ENCODE measurements around the gene APPL2. TPM values are rescaled to one million over a fixed set of nuclear protein-coding genes. Genes with fewer than 3 reads are reported as not detected.

Gene APPL2, protein sequence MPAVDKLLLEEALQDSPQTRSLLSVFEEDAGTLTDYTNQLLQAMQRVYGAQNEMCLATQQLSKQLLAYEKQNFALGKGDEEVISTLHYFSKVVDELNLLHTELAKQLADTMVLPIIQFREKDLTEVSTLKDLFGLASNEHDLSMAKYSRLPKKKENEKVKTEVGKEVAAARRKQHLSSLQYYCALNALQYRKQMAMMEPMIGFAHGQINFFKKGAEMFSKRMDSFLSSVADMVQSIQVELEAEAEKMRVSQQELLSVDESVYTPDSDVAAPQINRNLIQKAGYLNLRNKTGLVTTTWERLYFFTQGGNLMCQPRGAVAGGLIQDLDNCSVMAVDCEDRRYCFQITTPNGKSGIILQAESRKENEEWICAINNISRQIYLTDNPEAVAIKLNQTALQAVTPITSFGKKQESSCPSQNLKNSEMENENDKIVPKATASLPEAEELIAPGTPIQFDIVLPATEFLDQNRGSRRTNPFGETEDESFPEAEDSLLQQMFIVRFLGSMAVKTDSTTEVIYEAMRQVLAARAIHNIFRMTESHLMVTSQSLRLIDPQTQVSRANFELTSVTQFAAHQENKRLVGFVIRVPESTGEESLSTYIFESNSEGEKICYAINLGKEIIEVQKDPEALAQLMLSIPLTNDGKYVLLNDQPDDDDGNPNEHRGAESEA
- 67.0 and 91.3 TPM in 2 replicates for total RNA-seq

DNA sequence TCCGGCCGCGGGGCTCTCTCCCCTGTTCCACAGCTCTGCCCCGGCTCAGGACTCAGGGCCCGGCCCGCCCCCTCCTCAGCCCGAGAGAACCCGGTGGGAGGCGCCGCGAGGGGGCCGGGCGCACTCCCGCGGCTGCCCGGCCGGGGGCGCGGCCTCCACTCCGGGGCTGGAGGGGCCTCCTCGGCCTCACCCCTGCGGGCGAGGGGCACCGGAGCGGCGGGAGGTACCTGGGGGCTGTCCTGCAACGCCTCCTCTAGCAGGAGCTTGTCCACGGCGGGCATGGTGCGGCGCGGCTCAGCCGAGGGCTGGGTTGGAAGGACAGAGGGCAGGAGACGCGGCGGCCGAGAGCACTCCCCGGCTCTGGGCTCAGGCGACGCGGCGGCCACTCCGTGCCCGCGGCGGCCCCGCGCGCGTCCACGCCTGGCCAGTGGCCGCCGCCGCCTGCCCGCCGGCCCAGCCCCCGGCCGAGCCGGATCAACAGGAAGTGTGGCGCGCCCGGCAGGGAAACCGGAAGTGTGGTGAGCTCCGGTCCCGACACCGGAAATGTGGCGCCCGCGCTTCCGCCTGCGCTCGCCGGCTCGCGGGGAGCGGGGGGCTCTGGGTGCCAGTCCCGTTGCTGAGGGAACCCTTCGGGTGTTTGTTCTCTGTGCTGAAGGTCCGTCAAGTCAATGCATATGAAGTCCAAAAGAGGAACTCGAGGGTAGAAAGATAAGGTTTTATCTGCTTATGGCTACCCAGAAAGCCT lies at the start of gene APPL2:
Gene APPL2, minus strand, starts transcription at position 443 of the 745 bp plus-strand sequence. Its CDS starts 162 bp downstream, at position 281.
- peak within 1 kb of the TSS; percentile 94 for H3K4me2 ChIP-seq (ENCODE audit: insufficient read depth, low read length)

DNA sequence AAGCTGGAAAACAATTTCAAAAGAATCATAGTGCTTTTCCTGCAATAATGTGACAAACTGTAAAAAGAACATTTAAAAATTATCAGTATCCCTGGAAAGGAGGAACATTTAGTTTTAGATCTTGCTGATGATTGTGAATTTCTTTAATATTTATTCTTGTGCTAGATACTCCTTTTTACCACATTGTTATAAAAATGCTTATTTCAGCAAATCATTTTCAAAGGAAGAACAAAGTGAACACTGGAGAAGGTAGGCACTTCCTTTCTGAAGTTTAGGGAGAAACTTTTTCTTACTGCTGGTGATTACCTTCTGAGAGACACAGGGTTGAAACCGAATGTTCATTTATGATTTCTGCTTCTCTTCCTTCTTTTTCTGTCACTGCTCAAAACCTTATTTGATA lies 49.4 kb upstream of the APPL2 start:
- Histone ChIP-seq H3K4me2 (ENCODE audit: insufficient read depth, low read length) (no peak overlapping the region), H3K4me1 (ENCODE audit: insufficient read depth, low read length) (peaks cover 4% of the 10 kb centered on the region), H3K27me3 (ENCODE audit: insufficient read depth, low read length) (no peaks in the 10 kb centered on the region), H3K4me3 (ENCODE audit: insufficient read depth, low read length) (no peak overlapping the region), H3K27ac (ENCODE audit: low read depth, low read length) (no peak overlapping the region), H3K9me3 (ENCODE audit: low read depth, low read length) (no peaks in the 10 kb centered on the region), H3K79me2 (ENCODE audit: insufficient read depth, low read length) (no peaks in the 10 kb centered on the region), H2AFZ (ENCODE audit: low read length) (no peak overlapping the region), H4K20me1 (ENCODE audit: insufficient read depth, low read length) (no peaks in the 10 kb centered on the region), H3K36me3 (ENCODE audit: insufficient read depth, low read length) (no peaks in the 10 kb centered on the region)
- TF ChIP-seq, protein P1, sequence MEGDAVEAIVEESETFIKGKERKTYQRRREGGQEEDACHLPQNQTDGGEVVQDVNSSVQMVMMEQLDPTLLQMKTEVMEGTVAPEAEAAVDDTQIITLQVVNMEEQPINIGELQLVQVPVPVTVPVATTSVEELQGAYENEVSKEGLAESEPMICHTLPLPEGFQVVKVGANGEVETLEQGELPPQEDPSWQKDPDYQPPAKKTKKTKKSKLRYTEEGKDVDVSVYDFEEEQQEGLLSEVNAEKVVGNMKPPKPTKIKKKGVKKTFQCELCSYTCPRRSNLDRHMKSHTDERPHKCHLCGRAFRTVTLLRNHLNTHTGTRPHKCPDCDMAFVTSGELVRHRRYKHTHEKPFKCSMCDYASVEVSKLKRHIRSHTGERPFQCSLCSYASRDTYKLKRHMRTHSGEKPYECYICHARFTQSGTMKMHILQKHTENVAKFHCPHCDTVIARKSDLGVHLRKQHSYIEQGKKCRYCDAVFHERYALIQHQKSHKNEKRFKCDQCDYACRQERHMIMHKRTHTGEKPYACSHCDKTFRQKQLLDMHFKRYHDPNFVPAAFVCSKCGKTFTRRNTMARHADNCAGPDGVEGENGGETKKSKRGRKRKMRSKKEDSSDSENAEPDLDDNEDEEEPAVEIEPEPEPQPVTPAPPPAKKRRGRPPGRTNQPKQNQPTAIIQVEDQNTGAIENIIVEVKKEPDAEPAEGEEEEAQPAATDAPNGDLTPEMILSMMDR (IDR thresholded peaks at IDR 0.05; ENCODE audit: extremely low read depth, low read depth, low read length) = no peak
- DNase-seq (ENCODE audit: insufficient read length, low spot score, missing footprints) = no peak

More for the DNA sequence above, at the start of gene APPL2:
- H3K27ac ChIP-seq (ENCODE audit: low read depth, low read length) = peak within 1 kb of the TSS; percentile 95
- peak within 1 kb of the TSS; percentile 86 for H2AFZ ChIP-seq (ENCODE audit: low read length)
- TF ChIP-seq, protein P1 (IDR thresholded peaks at IDR 0.05; ENCODE audit: extremely low read depth, low read depth, low read length) = peak; percentile 16
- DNase-seq (ENCODE audit: insufficient read length, low spot score, missing footprints) = peak; percentile 98
- no peaks in the 10 kb centered on the region for H3K27me3 ChIP-seq (ENCODE audit: insufficient read depth, low read length)
- peaks cover 45% of the 10 kb centered on the region for H3K4me1 ChIP-seq (ENCODE audit: insufficient read depth, low read length)
- no peaks in the 10 kb centered on the region for H3K9me3 ChIP-seq (ENCODE audit: low read depth, low read length)
- H3K4me3 ChIP-seq (ENCODE audit: insufficient read depth, low read length) = peak within 1 kb of the TSS; percentile 84
- H4K20me1 ChIP-seq (ENCODE audit: insufficient read depth, low read length) = no peaks in the 10 kb centered on the region
- H3K36me3 ChIP-seq (ENCODE audit: insufficient read depth, low read length) = no peaks in the 10 kb centered on the region
- H3K79me2 ChIP-seq (ENCODE audit: insufficient read depth, low read length) = peaks cover 48% of the 10 kb centered on the region

DNA sequence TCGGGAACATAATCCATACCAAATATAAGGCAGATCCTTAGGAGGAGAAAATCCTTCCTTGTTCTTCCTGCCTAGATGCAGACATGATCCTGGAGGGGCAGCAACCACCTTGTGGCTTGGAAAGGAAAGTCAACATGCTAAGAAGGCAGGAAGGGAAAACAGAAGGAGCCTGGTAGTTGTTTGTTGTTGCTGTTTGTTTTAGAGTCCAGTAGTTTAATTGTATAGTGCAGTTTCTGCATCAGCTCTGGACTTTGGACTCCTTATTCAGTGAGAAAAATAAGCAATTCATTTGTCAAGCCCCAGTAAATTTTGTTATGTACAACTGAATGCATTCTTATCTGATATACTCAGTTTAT lies 45.7 kb upstream of the APPL2 start:
- no peak overlapping the region for H3K4me3 ChIP-seq (ENCODE audit: insufficient read depth, low read length)
- no peaks in the 10 kb centered on the region for H3K36me3 ChIP-seq (ENCODE audit: insufficient read depth, low read length)
- H3K27ac ChIP-seq (ENCODE audit: low read depth, low read length) = no peak overlapping the region
- no peaks in the 10 kb centered on the region for H3K27me3 ChIP-seq (ENCODE audit: insufficient read depth, low read length)
- H2AFZ ChIP-seq (ENCODE audit: low read length) = no peak overlapping the region
- no peaks in the 10 kb centered on the region for H3K9me3 ChIP-seq (ENCODE audit: low read depth, low read length)
- H3K79me2 ChIP-seq (ENCODE audit: insufficient read depth, low read length) = no peaks in the 10 kb centered on the region
- H3K4me1 ChIP-seq (ENCODE audit: insufficient read depth, low read length) = peaks cover 3% of the 10 kb centered on the region
- TF ChIP-seq, protein P1 (IDR thresholded peaks at IDR 0.05; ENCODE audit: extremely low read depth, low read depth, low read length) = no peak
- no peaks in the 10 kb centered on the region for H4K20me1 ChIP-seq (ENCODE audit: insufficient read depth, low read length)
- no peak for DNase-seq (ENCODE audit: insufficient read length, low spot score, missing footprints)
- H3K4me2 ChIP-seq (ENCODE audit: insufficient read depth, low read length) = no peak overlapping the region

Data from osteoblast (primary cell).